ENCODE measurements around the gene NTN1. TPM values are rescaled to one million over a fixed set of nuclear protein-coding genes. Genes with fewer than 3 reads are reported as not detected.

The NTN1 gene
- total and polyA plus RNA-seq, 2 experiments from 2014 or later = 0.16 to 0.60 TPM

GRCh38 chr17:9231449-9232154, 210.3 kb downstream of the NTN1 start:
- TF ChIP-seq CTCF (IDR thresholded peaks at IDR 0.05; ENCODE audit: low read depth, low read length) = no peak
- Histone ChIP-seq H3K4me1 (ENCODE audit: low read depth) (no peaks in the 10 kb centered on the region), H3K9me3 (ENCODE audit: low read depth) (no peaks in the 10 kb centered on the region), H3K36me3 (no peaks in the 10 kb centered on the region), H3K27ac (no peak overlapping the region), H3K27me3 (peaks cover 50% of the 10 kb centered on the region), H3K4me3 (no peak overlapping the region)
- DNase-seq (ENCODE audit: low read depth in 1 of 2, low spot score in 1 of 2) = no peak

GRCh38 chr17:9232155-9232475, 210.8 kb downstream of the NTN1 start:
- Histone ChIP-seq H3K9me3 (ENCODE audit: low read depth) (no peaks in the 10 kb centered on the region), H3K4me3 (no peak overlapping the region), H3K4me1 (ENCODE audit: low read depth) (no peaks in the 10 kb centered on the region), H3K27ac (no peak overlapping the region), H3K36me3 (no peaks in the 10 kb centered on the region), H3K27me3 (peaks cover 45% of the 10 kb centered on the region)
- no peak for DNase-seq (ENCODE audit: low read depth in 1 of 2, low spot score in 1 of 2)
- TF ChIP-seq CTCF (IDR thresholded peaks at IDR 0.05; ENCODE audit: low read depth, low read length) = no peak

GRCh38 chr17:9232591-9233270, 211.4 kb downstream of the NTN1 start:
- H3K4me1 ChIP-seq (ENCODE audit: low read depth) = no peaks in the 10 kb centered on the region
- no peaks in the 10 kb centered on the region for H3K9me3 ChIP-seq (ENCODE audit: low read depth)

GRCh38 chr17:9233271-9233599, 211.9 kb downstream of the NTN1 start:
- Histone ChIP-seq H3K36me3 (no peaks in the 10 kb centered on the region), H3K4me1 (ENCODE audit: low read depth) (no peaks in the 10 kb centered on the region), H3K9me3 (ENCODE audit: low read depth) (no peaks in the 10 kb centered on the region), H3K4me3 (no peak overlapping the region), H3K27me3 (peaks cover 43% of the 10 kb centered on the region), H3K27ac (no peak overlapping the region)
- no peak for DNase-seq (ENCODE audit: low read depth in 1 of 2, low spot score in 1 of 2)
- TF ChIP-seq CTCF (IDR thresholded peaks at IDR 0.05; ENCODE audit: low read depth, low read length) = no peak

More at GRCh38 chr17:9232591-9233270, 211.4 kb downstream of the NTN1 start:
- DNase-seq (ENCODE audit: low read depth in 1 of 2, low spot score in 1 of 2) = no peak
- H3K36me3 ChIP-seq = no peaks in the 10 kb centered on the region
- no peak overlapping the region for H3K27ac ChIP-seq
- no peak for TF ChIP-seq CTCF (IDR thresholded peaks at IDR 0.05; ENCODE audit: low read depth, low read length)
- no peak overlapping the region for H3K4me3 ChIP-seq
- peaks cover 43% of the 10 kb centered on the region for H3K27me3 ChIP-seq

GRCh38 chr17:9233761-9234160, 212.5 kb downstream of the NTN1 start:
- no peak overlapping the region for H3K27ac ChIP-seq
- peaks cover 45% of the 10 kb centered on the region for H3K27me3 ChIP-seq
- H3K4me1 ChIP-seq (ENCODE audit: low read depth) = no peaks in the 10 kb centered on the region

More at GRCh38 chr17:9233761-9234160, 212.5 kb downstream of the NTN1 start:
- no peak overlapping the region for H3K4me3 ChIP-seq
- TF ChIP-seq CTCF (IDR thresholded peaks at IDR 0.05; ENCODE audit: low read depth, low read length) = no peak
- H3K36me3 ChIP-seq = no peaks in the 10 kb centered on the region
- H3K9me3 ChIP-seq (ENCODE audit: low read depth) = no peaks in the 10 kb centered on the region
- no peak for DNase-seq (ENCODE audit: low read depth in 1 of 2, low spot score in 1 of 2)

Measured in cardiac muscle cell (in vitro differentiated cells and primary cell).